Activated T-cell treated with anti-CD3 and anti-CD28 coated beads, Interleukin-2, amount 50 U/mL, for 4 hours (primary cell): ENCODE data around the gene RSPRY1. TPM values are rescaled to one million over a fixed set of nuclear protein-coding genes. Genes with fewer than 3 reads are reported as not detected.

Experiments used
- ATAC-seq, 2 donors: fragments of 200-7000 bp; cut with Tn5 transposase; one replicate each; pipeline ENCODE4 v1.10.0; 2021
- DNase-seq: peaks from one replicate; pipeline ENCODE4 v3.0.0-alpha.2; 2020
- H3K27me3 Mint-ChIP-seq: one replicate; pipeline ENCODE4 v1.8.0; 2021; ENCODE audit warnings: low read depth, mixed read lengths
- H3K36me3 Mint-ChIP-seq: one replicate; pipeline ENCODE4 v1.8.0; 2022; ENCODE audit warnings: mixed read lengths; ENCODE audit not compliant: insufficient read depth
- H3K4me1 Mint-ChIP-seq: one replicate; pipeline ENCODE4 v1.8.0; 2021; ENCODE audit warnings: low read depth, mixed read lengths
- H3K4me3 Mint-ChIP-seq: one replicate; pipeline ENCODE4 v1.8.0; 2021; ENCODE audit warnings: mild to moderate bottlenecking, moderate library complexity, mixed read lengths
- H3K9me3 Mint-ChIP-seq: one replicate; pipeline ENCODE4 v1.8.0; 2021; ENCODE audit warnings: mixed read lengths
- total RNA-seq, 3 donors: library from RNA; stranded (reverse); gene quantifications; one replicate each; pipeline ENCODE4 v1.2.1, GENCODE V29; 2021

RSPRY1 gene
- total RNA-seq, 3 donors from 2014 or later: 30.4 to 33.3 (median 32.4) TPM

DNA sequence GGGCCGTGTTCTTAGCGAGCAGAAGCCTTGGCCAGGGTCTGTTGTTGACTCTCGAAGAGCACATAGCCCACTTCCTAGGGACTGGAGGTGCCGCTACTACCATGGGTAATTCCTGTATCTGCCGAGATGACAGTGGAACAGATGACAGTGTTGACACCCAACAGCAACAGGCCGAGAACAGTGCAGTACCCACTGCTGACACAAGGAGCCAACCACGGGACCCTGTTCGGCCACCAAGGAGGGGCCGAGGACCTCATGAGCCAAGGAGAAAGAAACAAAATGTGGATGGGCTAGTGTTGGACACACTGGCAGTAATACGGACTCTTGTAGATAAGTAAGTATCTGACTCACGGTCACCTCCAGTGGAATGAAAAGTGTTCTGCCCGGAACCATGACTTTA lies 18.5 kb downstream of the RSPRY1 start:
- Mint-ChIP-seq H3K4me1 (peaks cover 4% of the 10 kb centered on the region), H3K4me3 (no peak overlapping the region), H3K36me3 (peaks cover 29% of the 10 kb centered on the region), H3K9me3 (no peaks in the 10 kb centered on the region), H3K27me3 (no peaks in the 10 kb centered on the region)
- ATAC-seq (no peak), DNase-seq (no peak)

DNA sequence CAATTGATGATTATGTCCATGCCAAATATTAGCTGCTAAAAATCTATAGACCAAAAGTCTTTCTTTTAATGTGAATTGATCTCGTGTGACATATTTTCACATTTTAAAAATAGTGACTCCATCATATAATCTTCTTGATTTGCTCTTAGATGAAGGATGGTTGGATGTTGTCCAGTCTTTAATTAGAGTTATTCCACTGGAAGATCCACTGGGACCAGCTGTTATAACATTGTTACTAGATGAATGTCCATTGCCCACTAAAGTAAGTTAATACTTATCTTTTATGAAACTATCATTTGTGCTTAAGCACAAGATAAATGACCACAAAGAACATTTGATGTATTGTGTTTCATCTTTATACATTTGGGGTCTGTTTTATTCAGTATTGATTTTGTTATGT lies 22.8 kb downstream of the RSPRY1 start:
- DNase-seq (no peak), ATAC-seq (no peak)
- Mint-ChIP-seq H3K4me3 (no peak overlapping the region), H3K9me3 (no peaks in the 10 kb centered on the region), H3K4me1 (peaks cover 1% of the 10 kb centered on the region), H3K27me3 (no peaks in the 10 kb centered on the region), H3K36me3 (peaks cover 43% of the 10 kb centered on the region)

DNA sequence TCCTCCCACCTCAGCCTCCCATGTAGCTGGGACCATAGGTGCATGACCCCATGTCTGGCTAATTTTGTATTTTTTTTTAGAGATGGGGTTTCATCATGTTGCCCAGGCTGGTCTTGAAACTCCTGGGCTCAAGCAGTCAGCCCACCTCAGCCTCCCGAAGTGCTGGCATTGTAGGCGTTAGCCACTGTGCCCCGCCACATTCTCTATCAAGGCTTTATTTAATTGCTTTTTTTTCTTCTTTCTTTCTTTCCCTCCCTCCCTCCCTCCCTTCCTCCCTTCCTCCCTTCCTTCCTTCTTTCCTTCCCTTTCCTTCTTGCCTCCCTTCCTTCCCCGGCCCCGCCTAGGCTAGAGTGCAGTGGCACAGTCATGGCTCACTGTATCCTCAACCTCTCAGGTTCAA lies 23.7 kb downstream of the RSPRY1 start:
- no peaks in the 10 kb centered on the region for H3K9me3 Mint-ChIP-seq
- ATAC-seq: no peak
- H3K36me3 Mint-ChIP-seq: peaks cover 47% of the 10 kb centered on the region
- no peak overlapping the region for H3K4me3 Mint-ChIP-seq
- H3K27me3 Mint-ChIP-seq: no peaks in the 10 kb centered on the region
- peaks cover 1% of the 10 kb centered on the region for H3K4me1 Mint-ChIP-seq
- DNase-seq: no peak

DNA sequence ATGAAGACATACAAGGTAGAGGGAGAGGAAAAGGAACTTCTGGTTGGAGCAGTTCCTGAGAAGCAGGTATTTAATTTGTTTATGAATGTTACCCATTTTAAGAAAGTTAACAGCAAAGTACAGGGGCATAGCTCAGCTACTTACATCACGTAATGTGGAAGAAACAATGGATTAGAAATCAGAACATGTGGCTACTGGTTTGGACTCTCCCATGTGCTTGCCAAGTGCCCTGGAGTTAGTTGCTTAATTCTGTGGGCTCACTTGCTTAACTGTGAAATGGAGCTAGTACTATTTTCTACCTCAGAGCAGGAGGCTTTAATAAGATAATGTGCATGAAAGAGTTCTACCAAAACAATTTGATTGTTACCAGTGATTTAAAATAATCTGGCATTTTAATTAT lies 27.3 kb downstream of the RSPRY1 start:
- no peak for DNase-seq
- Mint-ChIP-seq H3K36me3 (peaks cover 66% of the 10 kb centered on the region), H3K4me1 (no peaks in the 10 kb centered on the region), H3K4me3 (no peak overlapping the region), H3K27me3 (no peaks in the 10 kb centered on the region), H3K9me3 (peaks cover 29% of the 10 kb centered on the region)
- ATAC-seq: no peak

DNA sequence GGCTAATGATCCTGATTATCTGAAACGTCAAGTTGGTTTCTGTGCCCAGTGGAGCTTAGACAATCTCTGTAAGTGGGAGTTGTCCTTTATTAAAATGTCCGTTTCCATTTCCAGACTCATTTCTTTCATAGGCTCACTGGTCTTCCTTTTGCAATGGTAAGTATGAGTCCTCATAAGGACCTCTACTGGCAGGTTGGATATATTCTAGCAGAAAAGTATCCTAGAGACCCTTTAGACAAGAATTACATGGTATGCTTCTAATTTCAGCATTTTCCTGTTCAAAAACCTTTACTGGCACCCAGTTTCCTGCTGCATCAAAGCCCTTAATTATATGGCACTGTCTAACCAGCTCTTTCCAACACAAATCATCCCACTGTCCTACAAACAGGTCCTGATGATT lies 30.8 kb downstream of the RSPRY1 start:
- DNase-seq: no peak
- H3K4me3 Mint-ChIP-seq: no peak overlapping the region
- peaks cover 34% of the 10 kb centered on the region for H3K9me3 Mint-ChIP-seq
- ATAC-seq: no peak
- H3K36me3 Mint-ChIP-seq: peaks cover 81% of the 10 kb centered on the region
- H3K27me3 Mint-ChIP-seq: no peaks in the 10 kb centered on the region
- no peaks in the 10 kb centered on the region for H3K4me1 Mint-ChIP-seq

DNA sequence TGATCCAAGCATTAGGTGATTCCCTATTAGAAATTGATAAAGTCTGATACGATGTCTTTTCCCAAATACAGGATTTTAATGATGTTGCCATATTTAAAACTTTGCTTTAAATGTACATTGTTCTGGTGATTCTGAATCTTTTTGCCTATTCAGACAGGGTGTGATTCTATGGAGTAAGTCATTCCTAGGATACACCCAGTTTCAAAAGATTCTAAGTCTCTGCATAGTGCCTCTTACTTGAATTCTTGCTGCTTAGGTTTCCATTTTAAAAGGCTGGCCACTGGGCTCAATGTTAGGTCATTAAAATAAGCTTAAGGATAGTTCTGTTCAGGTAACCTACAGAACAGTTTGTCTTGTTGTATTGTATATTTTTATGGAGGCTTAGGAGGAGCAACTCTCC lies 36.9 kb downstream of the RSPRY1 start:
- no peaks in the 10 kb centered on the region for H3K27me3 Mint-ChIP-seq
- ATAC-seq (no peak), DNase-seq (no peak)
- no peaks in the 10 kb centered on the region for H3K4me1 Mint-ChIP-seq
- H3K9me3 Mint-ChIP-seq: peaks cover 8% of the 10 kb centered on the region
- peaks cover 60% of the 10 kb centered on the region for H3K36me3 Mint-ChIP-seq
- H3K4me3 Mint-ChIP-seq: no peak overlapping the region

DNA sequence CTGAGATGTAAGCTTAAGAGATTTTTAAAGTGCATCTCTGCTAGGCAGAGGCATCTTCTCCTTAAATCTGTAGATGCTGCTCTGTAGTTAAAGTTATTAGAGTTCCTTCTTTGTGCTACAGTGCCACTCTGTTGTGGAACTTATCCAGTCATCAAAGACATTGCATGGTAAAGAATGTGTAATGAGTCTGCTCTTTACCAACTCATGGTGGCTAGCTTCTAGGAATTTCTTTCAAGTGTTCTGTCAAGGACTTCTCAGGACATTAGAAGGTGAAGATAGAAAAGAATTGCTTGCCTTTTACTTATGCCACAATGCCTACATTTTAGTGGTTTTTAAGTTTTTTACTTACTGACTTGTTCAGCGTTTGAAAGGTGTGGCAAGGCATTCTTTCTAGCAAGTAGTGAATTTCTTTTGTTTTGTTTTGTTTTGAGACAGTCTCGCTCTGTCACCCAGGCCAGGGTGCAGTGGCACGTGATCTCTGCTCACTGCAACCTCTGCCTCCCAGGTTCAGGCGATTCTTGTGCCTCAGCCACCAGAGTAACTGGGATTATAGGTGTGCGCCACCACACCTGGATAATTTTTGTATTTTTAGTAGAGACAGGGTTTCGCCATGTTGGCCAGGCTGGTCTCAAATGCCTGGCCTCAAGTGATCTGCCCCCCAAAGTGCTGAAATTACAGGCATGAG lies 38.7 kb downstream of the RSPRY1 start:
- no peak for DNase-seq
- no peak for ATAC-seq
- peaks cover 48% of the 10 kb centered on the region for H3K36me3 Mint-ChIP-seq
- H3K9me3 Mint-ChIP-seq: no peaks in the 10 kb centered on the region
- H3K27me3 Mint-ChIP-seq: no peaks in the 10 kb centered on the region
- no peaks in the 10 kb centered on the region for H3K4me1 Mint-ChIP-seq
- no peak overlapping the region for H3K4me3 Mint-ChIP-seq

DNA sequence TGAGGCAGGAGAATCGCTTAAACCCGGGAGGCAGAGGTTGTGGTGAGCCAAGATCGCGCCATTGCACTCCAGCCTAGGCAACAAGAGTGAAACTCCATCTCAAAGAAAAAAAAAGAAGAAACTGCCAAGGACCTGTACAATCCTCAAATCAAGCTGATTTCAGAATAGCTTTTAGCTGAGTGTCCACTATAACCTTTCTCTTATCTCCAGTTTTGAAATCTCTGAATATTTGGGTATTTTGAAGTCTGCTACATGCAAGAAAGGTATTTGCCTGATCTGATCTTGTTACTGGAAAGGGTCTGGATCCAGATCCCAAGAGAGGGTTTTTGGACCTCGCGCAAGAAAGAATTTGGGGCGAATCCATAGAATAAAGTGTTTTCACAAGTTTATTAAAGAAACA lies 39.8 kb downstream of the RSPRY1 start:
- Mint-ChIP-seq H3K9me3 (no peaks in the 10 kb centered on the region), H3K36me3 (peaks cover 46% of the 10 kb centered on the region)

DNA sequence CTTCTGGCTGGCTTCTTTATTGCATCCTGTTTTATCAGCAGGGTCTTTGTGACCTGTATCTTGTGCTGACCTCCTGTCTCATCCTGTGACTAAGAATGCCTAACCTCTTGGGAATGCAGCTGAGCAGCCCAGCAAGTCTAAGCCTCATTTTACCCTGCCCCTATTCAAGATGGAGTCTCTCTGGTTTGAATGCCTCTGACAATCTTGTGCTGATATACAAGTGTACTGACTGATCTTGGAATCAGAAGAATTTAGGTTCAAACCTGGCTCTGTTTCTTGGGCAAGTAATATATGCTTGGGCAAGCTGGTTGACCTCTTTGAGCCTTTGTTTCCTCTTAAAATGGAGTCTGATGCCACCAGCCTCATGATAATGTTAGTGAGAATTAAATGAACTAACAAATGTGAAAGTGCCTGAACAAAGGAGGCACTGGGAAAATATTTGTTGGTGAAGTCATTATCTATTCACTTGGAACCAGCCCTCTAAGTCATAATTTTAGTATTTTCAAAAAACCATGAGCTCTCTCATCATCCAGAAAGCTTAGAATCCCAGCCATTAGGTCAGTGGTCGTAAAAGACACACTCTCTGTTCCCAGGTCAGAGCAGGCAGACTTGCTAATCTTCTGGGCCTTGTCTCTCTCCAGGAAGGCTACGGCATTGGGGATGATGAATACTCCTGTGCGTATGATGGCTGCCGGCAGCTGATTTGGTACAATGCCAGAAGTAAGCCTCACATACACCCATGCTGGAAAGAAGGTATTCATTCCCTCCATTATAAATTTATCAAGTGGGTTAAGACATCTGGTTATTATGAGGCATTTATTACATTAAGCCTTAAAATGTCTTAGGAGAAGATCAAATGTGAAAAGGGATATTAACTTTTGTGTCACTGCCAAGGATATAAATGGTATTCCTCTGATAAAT lies 40.8 kb downstream of the RSPRY1 start:
- H3K9me3 Mint-ChIP-seq: no peaks in the 10 kb centered on the region
- DNase-seq (no peak), ATAC-seq (no peak)
- H3K4me1 Mint-ChIP-seq: no peaks in the 10 kb centered on the region
- peaks cover 48% of the 10 kb centered on the region for H3K36me3 Mint-ChIP-seq
- H3K27me3 Mint-ChIP-seq: no peaks in the 10 kb centered on the region
- no peak overlapping the region for H3K4me3 Mint-ChIP-seq

More for the DNA sequence above, 39.8 kb downstream of the RSPRY1 start:
- DNase-seq (no peak), ATAC-seq (no peak)
- no peaks in the 10 kb centered on the region for H3K4me1 Mint-ChIP-seq
- no peaks in the 10 kb centered on the region for H3K27me3 Mint-ChIP-seq
- H3K4me3 Mint-ChIP-seq: no peak overlapping the region

DNA sequence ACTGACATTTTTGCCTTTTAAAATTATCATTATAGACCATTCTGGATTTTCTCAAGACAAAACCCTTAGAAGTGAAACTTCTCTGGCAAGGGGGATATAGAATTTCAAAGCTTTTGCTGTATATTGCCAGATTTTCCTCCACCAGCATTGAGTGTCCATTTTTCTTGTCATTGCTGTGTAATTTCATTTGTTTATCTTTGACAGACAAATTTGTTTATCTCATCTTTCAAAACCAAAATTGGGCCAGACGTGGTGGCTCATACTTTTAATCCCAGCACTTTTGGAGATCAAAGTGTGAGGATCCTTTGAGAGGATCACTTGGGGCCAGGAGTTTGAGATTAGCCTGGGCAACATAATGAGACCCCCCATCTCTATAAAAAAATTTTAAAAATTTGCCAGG lies 43.0 kb downstream of the RSPRY1 start:
- no peak for ATAC-seq
- no peaks in the 10 kb centered on the region for H3K27me3 Mint-ChIP-seq
- H3K4me1 Mint-ChIP-seq: no peaks in the 10 kb centered on the region
- no peak for DNase-seq
- no peak overlapping the region for H3K4me3 Mint-ChIP-seq
- no peaks in the 10 kb centered on the region for H3K9me3 Mint-ChIP-seq
- peaks cover 50% of the 10 kb centered on the region for H3K36me3 Mint-ChIP-seq

DNA sequence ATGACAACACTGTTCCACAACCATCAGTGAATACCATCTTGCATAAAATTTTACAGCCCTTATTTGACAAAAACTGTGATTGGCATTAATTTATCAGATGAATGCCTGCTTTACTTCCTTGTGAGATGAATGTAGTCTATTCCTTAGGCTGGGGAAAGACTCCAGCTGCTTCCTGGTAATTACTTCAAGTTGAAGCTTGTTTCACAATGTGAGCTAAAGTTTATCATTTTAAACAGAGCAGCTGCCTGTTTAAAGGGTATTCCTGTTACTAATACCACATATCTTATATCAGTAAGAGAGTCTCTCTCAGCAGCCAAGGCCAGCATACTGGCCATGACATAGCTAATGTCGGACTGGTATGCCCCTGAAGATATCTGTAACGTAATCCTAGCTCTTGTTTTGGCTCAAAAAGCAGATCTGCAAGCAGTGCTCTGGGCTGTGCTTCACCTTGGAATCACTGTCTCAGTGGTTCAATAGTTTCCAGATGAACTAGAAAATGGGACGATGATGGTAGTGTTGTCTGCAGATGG lies 45.8 kb downstream of the RSPRY1 start:
- Mint-ChIP-seq H3K27me3 (no peaks in the 10 kb centered on the region), H3K4me1 (peaks cover 6% of the 10 kb centered on the region), H3K36me3 (peaks cover 54% of the 10 kb centered on the region), H3K9me3 (no peaks in the 10 kb centered on the region), H3K4me3 (no peak overlapping the region)
- ATAC-seq (no peak), DNase-seq (no peak)

DNA sequence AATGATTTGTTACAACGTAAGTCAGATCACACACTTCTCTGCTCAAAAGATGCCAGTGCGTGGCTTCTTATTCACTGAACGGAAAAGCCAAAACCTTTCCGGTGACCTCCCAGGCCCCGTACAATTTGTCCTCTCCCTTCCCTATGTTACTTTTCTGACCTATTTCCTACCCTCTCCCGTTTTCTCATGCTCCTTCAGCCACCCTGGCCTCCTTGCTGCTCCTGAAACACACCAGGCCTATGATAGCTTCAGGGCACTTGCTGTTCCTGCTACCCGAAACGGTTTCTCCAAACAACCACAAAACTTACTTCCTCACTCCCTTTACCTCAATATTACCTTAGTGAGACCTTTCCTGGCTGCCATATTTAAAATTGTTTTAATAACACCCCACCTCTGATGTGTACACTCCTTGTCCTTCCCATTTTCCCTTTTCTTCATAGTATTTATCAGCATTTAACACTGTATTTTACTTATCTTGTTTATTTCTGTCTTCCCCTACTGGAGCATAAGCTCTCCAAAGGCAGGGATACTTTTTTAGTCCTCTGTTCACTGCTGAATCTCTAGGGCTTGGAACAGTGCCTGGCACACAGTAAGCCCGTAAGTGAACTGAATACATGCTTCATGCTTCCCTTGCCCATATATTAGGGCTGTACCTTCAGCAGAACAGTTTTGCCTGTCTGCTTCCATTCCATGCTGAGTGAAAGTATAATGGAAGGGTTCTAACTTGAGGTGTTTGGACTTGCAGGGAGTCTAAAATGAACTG lies 48.0 kb downstream of the RSPRY1 start:
- peaks cover 52% of the 10 kb centered on the region for H3K36me3 Mint-ChIP-seq

DNA sequence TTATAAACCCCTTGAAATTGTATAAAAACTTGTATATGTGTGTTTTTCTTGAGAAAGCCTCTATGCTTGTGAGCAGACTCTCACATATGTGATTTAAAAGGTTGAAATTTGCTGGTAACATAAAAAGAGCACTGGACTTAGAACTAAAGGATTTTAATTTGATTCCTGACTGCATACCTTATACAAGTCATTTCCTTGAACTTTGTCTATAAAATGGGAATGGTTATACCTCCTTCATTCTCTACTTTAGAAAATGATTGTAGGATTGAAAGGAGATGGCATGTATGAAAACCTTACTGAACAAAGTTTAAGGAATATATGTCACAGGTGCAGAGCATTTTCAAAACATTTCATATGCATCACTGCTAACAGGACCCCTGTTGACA lies 48.6 kb downstream of the RSPRY1 start:
- H3K4me1 Mint-ChIP-seq: peaks cover 6% of the 10 kb centered on the region
- peaks cover 53% of the 10 kb centered on the region for H3K36me3 Mint-ChIP-seq
- no peak for DNase-seq
- H3K9me3 Mint-ChIP-seq: no peaks in the 10 kb centered on the region
- no peaks in the 10 kb centered on the region for H3K27me3 Mint-ChIP-seq
- no peak overlapping the region for H3K4me3 Mint-ChIP-seq
- no peak for ATAC-seq

More for the DNA sequence above, 48.0 kb downstream of the RSPRY1 start:
- no peak for DNase-seq
- Mint-ChIP-seq H3K9me3 (no peaks in the 10 kb centered on the region), H3K27me3 (no peaks in the 10 kb centered on the region), H3K4me1 (peaks cover 6% of the 10 kb centered on the region), H3K4me3 (no peak overlapping the region)
- ATAC-seq: no peak
